Measurements from ENCODE around the gene C1S.

Gene C1S

DNA sequence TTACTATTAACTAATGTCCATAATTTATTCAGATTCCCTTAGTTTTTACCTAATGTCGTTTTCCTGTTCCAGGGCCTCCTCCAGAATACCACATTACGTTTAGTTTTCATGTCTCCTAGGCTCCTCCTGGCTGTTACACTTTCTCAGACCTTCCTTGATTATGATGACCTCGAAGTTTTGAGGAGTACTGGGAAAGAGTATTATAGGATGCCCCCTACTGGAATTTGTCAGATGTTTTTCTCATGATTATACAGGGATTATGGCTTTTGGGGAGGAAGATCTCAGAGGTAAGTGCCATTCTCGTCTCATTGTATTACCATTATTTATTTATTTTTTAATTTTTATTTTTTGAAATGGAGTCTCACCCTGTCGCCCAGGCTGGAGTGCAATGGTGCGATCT, 17.7 kb upstream of the C1S start:
- H3K4me1 ChIP-seq (ENCODE audit: control insufficient read depth, insufficient read depth, low read depth, low read length) = no peaks in the 10 kb centered on the region
- H3K27me3 ChIP-seq (ENCODE audit: control insufficient read depth in 1 of 2, insufficient read depth in 1 of 2, low read length in 2 of 2) = peaks cover 0 to 10% of the 10 kb centered on the region in 2 experiments
- H2BK5ac ChIP-seq (ENCODE audit: low read depth, low read length, poor library complexity, severe bottlenecking) = no peak overlapping the region
- no peak overlapping the region for H3K27ac ChIP-seq (ENCODE audit: low read length, poor library complexity, severe bottlenecking)
- H2BK15ac ChIP-seq (ENCODE audit: low read depth, poor library complexity, severe bottlenecking) = no peak overlapping the region
- no peaks in the 10 kb centered on the region for H3K9me3 ChIP-seq (ENCODE audit: control insufficient read depth, low read length)
- H3K4me2 ChIP-seq (ENCODE audit: low read length, poor library complexity, severe bottlenecking) = no peak overlapping the region
- WGBS = 68% methylated on average over 3 of the region's 6 CpGs
- H4K8ac ChIP-seq (ENCODE audit: low read length) = no peak overlapping the region
- no peak overlapping the region for H2AFZ ChIP-seq (ENCODE audit: low read depth, low read length)
- no peak overlapping the region for H4K91ac ChIP-seq (ENCODE audit: low read length)
- H2BK12ac ChIP-seq (ENCODE audit: low read length in 2 of 2) = no peak overlapping the region
- H3K4me3 ChIP-seq (ENCODE audit: insufficient read depth in 1 of 2, low read depth in 1 of 2, low read length in 2 of 2) = no peak overlapping the region
- H3K79me1 ChIP-seq (replicated peaks; ENCODE audit: low read length, poor library complexity, severe bottlenecking) = no peaks in the 10 kb centered on the region
- H3K4ac ChIP-seq (ENCODE audit: low read depth in 1 of 2, low read length in 2 of 2) = no peak overlapping the region
- peak; percentile 49 for DNase-seq
- H3K9ac ChIP-seq (ENCODE audit: low read length) = peak overlapping the region; percentile 37
- no peak overlapping the region for H2BK120ac ChIP-seq (ENCODE audit: low read depth, low read length)
- no peak overlapping the region for H3K18ac ChIP-seq (ENCODE audit: low read depth in 1 of 2, low read length in 2 of 2)
- H3K23ac ChIP-seq (ENCODE audit: low read length in 2 of 2) = no peak overlapping the region
- no peak overlapping the region for H2AK5ac ChIP-seq (ENCODE audit: low read length, severe bottlenecking)
- no peak overlapping the region for H3K14ac ChIP-seq (ENCODE audit: low read length in 2 of 2)
- no peaks in the 10 kb centered on the region for H3K36me3 ChIP-seq (ENCODE audit: control insufficient read depth in 1 of 2, insufficient read depth in 2 of 2, low read depth in 1 of 2, low read length in 2 of 2)

DNA sequence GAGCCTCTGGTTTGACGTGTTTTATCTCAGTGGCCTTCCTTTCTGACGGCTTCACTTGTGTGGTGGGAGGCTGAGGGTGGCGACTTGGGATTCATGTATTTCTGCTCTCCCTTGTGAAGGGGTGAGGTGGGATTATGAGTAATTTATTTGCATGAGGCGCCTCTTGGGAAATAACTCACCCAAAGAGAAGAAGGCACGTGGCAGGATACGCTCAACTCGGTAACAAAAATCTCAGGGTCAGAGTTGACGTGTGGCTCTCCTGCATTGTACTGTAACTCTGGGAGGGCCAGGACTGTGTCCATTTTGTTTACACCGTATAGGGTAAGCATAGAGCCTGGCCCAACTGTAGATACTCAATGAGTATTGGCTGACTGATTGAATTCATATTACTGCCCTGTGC, 14.6 kb upstream of the C1S start:
- H3K9me3 ChIP-seq (ENCODE audit: control insufficient read depth, low read length) = no peaks in the 10 kb centered on the region
- DNase-seq = no peak
- no peak overlapping the region for H2BK15ac ChIP-seq (ENCODE audit: low read depth, poor library complexity, severe bottlenecking)
- H3K27ac ChIP-seq (ENCODE audit: low read length, poor library complexity, severe bottlenecking) = no peak overlapping the region
- WGBS = 90% methylated on average over 9 of the region's 9 CpGs
- H3K4me1 ChIP-seq (ENCODE audit: control insufficient read depth, insufficient read depth, low read depth, low read length) = no peaks in the 10 kb centered on the region
- no peak overlapping the region for H3K4me3 ChIP-seq (ENCODE audit: insufficient read depth in 1 of 2, low read depth in 1 of 2, low read length in 2 of 2)
- H2BK12ac ChIP-seq (ENCODE audit: low read length in 2 of 2) = no peak overlapping the region
- no peak overlapping the region for H2BK120ac ChIP-seq (ENCODE audit: low read depth, low read length)
- H2AFZ ChIP-seq (ENCODE audit: low read depth, low read length) = no peak overlapping the region
- H3K18ac ChIP-seq (ENCODE audit: low read depth in 1 of 2, low read length in 2 of 2) = no peak overlapping the region
- H3K4me2 ChIP-seq (ENCODE audit: low read length, poor library complexity, severe bottlenecking) = no peak overlapping the region
- no peak overlapping the region for H3K14ac ChIP-seq (ENCODE audit: low read length in 2 of 2)
- no peak overlapping the region for H4K8ac ChIP-seq (ENCODE audit: low read length)
- H3K9ac ChIP-seq (ENCODE audit: low read length) = no peak overlapping the region
- H3K79me1 ChIP-seq (replicated peaks; ENCODE audit: low read length, poor library complexity, severe bottlenecking) = no peaks in the 10 kb centered on the region
- H4K91ac ChIP-seq (ENCODE audit: low read length) = no peak overlapping the region
- no peak overlapping the region for H2AK5ac ChIP-seq (ENCODE audit: low read length, severe bottlenecking)
- peaks cover 0 to 6% of the 10 kb centered on the region in 2 experiments for H3K27me3 ChIP-seq (ENCODE audit: control insufficient read depth in 1 of 2, insufficient read depth in 1 of 2, low read length in 2 of 2)
- no peak overlapping the region for H2BK5ac ChIP-seq (ENCODE audit: low read depth, low read length, poor library complexity, severe bottlenecking)
- no peaks in the 10 kb centered on the region for H3K36me3 ChIP-seq (ENCODE audit: control insufficient read depth in 1 of 2, insufficient read depth in 2 of 2, low read depth in 1 of 2, low read length in 2 of 2)
- no peak overlapping the region for H3K4ac ChIP-seq (ENCODE audit: low read depth in 1 of 2, low read length in 2 of 2)
- H3K23ac ChIP-seq (ENCODE audit: low read length in 2 of 2) = no peak overlapping the region

DNA sequence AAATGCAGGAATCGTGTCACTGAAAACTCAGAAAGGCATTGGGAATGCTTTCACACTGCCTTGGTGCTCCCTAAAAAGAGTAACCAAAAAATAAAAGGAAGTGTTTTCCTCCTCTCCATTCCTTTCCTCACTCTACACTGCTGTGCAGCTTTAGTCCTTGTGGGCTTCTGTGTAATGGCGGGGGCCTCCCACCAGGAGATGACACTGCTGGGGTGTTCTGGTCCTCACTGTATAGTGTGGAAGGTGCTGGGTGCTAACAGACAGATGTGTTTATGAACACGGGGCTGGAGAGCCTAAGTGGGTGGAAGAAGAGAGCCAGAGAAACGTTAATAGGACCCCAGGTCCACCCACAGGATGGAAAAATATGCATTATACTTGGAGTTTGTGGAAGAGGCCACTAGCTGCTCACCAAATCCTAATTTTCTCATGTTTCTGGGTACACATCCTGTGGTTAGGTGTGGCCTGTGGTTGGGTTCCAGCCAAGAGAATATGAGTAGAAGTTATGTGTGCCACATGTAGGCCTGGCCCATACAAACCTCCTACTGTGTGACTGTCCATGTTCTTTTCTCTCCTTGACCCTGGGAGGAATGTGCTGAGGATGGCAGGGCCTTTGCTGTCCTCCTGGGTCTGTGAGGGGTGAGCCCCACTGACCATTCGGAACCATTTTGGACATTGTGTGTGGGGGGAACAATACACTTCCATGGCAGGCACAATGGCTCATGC, 14.0 kb upstream of the C1S start:
- H3K23ac ChIP-seq (ENCODE audit: low read length in 2 of 2) = no peak overlapping the region
- H2BK12ac ChIP-seq (ENCODE audit: low read length in 2 of 2) = no peak overlapping the region
- no peaks in the 10 kb centered on the region for H3K36me3 ChIP-seq (ENCODE audit: control insufficient read depth in 1 of 2, insufficient read depth in 2 of 2, low read depth in 1 of 2, low read length in 2 of 2)
- no peak overlapping the region for H2BK15ac ChIP-seq (ENCODE audit: low read depth, poor library complexity, severe bottlenecking)
- DNase-seq = no peak
- H3K4me2 ChIP-seq (ENCODE audit: low read length, poor library complexity, severe bottlenecking) = no peak overlapping the region
- H4K91ac ChIP-seq (ENCODE audit: low read length) = no peak overlapping the region
- no peak overlapping the region for H2BK5ac ChIP-seq (ENCODE audit: low read depth, low read length, poor library complexity, severe bottlenecking)
- no peak overlapping the region for H3K18ac ChIP-seq (ENCODE audit: low read depth in 1 of 2, low read length in 2 of 2)
- no peaks in the 10 kb centered on the region for H3K4me1 ChIP-seq (ENCODE audit: control insufficient read depth, insufficient read depth, low read depth, low read length)
- H3K27ac ChIP-seq (ENCODE audit: low read length, poor library complexity, severe bottlenecking) = no peak overlapping the region
- H3K4me3 ChIP-seq (ENCODE audit: insufficient read depth in 1 of 2, low read depth in 1 of 2, low read length in 2 of 2) = no peak overlapping the region
- no peak overlapping the region for H3K14ac ChIP-seq (ENCODE audit: low read length in 2 of 2)
- no peak overlapping the region for H4K8ac ChIP-seq (ENCODE audit: low read length)
- no peaks in the 10 kb centered on the region for H3K27me3 ChIP-seq (ENCODE audit: control insufficient read depth in 1 of 2, insufficient read depth in 1 of 2, low read length in 2 of 2)
- no peaks in the 10 kb centered on the region for H3K79me1 ChIP-seq (replicated peaks; ENCODE audit: low read length, poor library complexity, severe bottlenecking)
- no peak overlapping the region for H3K9ac ChIP-seq (ENCODE audit: low read length)
- no peak overlapping the region for H2AFZ ChIP-seq (ENCODE audit: low read depth, low read length)
- H3K9me3 ChIP-seq (ENCODE audit: control insufficient read depth, low read length) = no peaks in the 10 kb centered on the region
- no peak overlapping the region for H2BK120ac ChIP-seq (ENCODE audit: low read depth, low read length)
- H3K4ac ChIP-seq (ENCODE audit: low read depth in 1 of 2, low read length in 2 of 2) = no peak overlapping the region
- WGBS = 91% methylated on average over 5 of the region's 5 CpGs
- H2AK5ac ChIP-seq (ENCODE audit: low read length, severe bottlenecking) = no peak overlapping the region

DNA sequence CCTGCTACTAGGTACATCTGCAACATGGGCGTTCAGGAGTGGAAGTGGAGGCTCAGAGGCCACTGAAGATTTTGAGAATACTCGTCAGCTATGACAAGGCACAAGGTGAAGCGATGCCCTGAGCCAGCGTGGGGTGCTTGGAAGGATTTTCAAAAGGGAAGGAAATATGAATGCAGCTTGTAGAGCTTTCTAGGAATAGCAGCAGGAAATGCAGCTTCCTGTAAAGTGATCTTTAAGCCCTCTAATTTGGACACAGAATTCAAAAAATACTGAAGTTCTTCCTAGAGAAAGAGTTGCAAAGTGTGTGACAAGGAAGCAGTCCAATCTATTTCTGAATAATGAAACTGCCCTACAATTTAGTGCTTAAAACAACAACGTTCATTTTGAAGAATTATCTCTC, 13.2 kb upstream of the C1S start:
- no peak overlapping the region for H2BK5ac ChIP-seq (ENCODE audit: low read depth, low read length, poor library complexity, severe bottlenecking)
- no peak overlapping the region for H3K18ac ChIP-seq (ENCODE audit: low read depth in 1 of 2, low read length in 2 of 2)
- H3K4me2 ChIP-seq (ENCODE audit: low read length, poor library complexity, severe bottlenecking) = no peak overlapping the region
- no peaks in the 10 kb centered on the region for H3K36me3 ChIP-seq (ENCODE audit: control insufficient read depth in 1 of 2, insufficient read depth in 2 of 2, low read depth in 1 of 2, low read length in 2 of 2)
- H3K14ac ChIP-seq (ENCODE audit: low read length in 2 of 2) = no peak overlapping the region
- no peak overlapping the region for H3K9ac ChIP-seq (ENCODE audit: low read length)
- H3K79me1 ChIP-seq (replicated peaks; ENCODE audit: low read length, poor library complexity, severe bottlenecking) = no peaks in the 10 kb centered on the region
- H3K4me1 ChIP-seq (ENCODE audit: control insufficient read depth, insufficient read depth, low read depth, low read length) = no peaks in the 10 kb centered on the region
- H3K27me3 ChIP-seq (ENCODE audit: control insufficient read depth in 1 of 2, insufficient read depth in 1 of 2, low read length in 2 of 2) = no peaks in the 10 kb centered on the region
- H3K4me3 ChIP-seq (ENCODE audit: insufficient read depth in 1 of 2, low read depth in 1 of 2, low read length in 2 of 2) = no peak overlapping the region
- H4K91ac ChIP-seq (ENCODE audit: low read length) = no peak overlapping the region
- no peak for DNase-seq
- WGBS = 85% methylated on average over 5 of the region's 5 CpGs
- H2AFZ ChIP-seq (ENCODE audit: low read depth, low read length) = no peak overlapping the region
- no peak overlapping the region for H3K4ac ChIP-seq (ENCODE audit: low read depth in 1 of 2, low read length in 2 of 2)
- H2BK12ac ChIP-seq (ENCODE audit: low read length in 2 of 2) = no peak overlapping the region
- H3K27ac ChIP-seq (ENCODE audit: low read length, poor library complexity, severe bottlenecking) = no peak overlapping the region
- no peak overlapping the region for H4K8ac ChIP-seq (ENCODE audit: low read length)
- H2BK120ac ChIP-seq (ENCODE audit: low read depth, low read length) = no peak overlapping the region
- H2AK5ac ChIP-seq (ENCODE audit: low read length, severe bottlenecking) = no peak overlapping the region
- no peak overlapping the region for H2BK15ac ChIP-seq (ENCODE audit: low read depth, poor library complexity, severe bottlenecking)
- no peaks in the 10 kb centered on the region for H3K9me3 ChIP-seq (ENCODE audit: control insufficient read depth, low read length)
- no peak overlapping the region for H3K23ac ChIP-seq (ENCODE audit: low read length in 2 of 2)
